HepG2 (cell line): ENCODE results near the gene GNL1. TPM values are rescaled to one million over a fixed set of nuclear protein-coding genes. Genes with fewer than 3 reads are reported as not detected.
A peak's percentile ranks its signal among the peaks of the same experiment; 100 is the strongest.

Experiments used
- ARID3A ChIP-seq: IDR thresholded peaks from 2 replicates; pipeline ENCODE4 v1.6.1; 2012; ENCODE audit warnings: low read depth, low read length, improper control_type of control experiment
- GATAD1 ChIP-seq: IDR thresholded peaks from 2 replicates; pipeline ENCODE4 v1.6.1; 2016; ENCODE audit warnings: missing genetic modification reagents, missing compliant biosample characterization
- IRF9 ChIP-seq: sonication (generic); formaldehyde crosslinking; IDR thresholded peaks from 2 replicates; pipeline ENCODE4 v1.8.0; 2022; ENCODE audit warnings: missing genetic modification reagents, mild to moderate bottlenecking, borderline replicate concordance
- PATZ1 ChIP-seq: sonication (generic); formaldehyde crosslinking; IDR thresholded peaks from 2 replicates; pipeline ENCODE4 v1.4.0; 2020; ENCODE audit warnings: missing genetic modification reagents
- ZNF574 ChIP-seq: sonication (generic); formaldehyde crosslinking; IDR thresholded peaks from 2 replicates; pipeline ENCODE4 v1.4.0; 2020; ENCODE audit warnings: missing genetic modification reagents
- polyA plus RNA-seq, 8 experiments: library from polyadenylated mRNA; depleted of rRNA in 3 of 8; stranded (reverse) in 7 of 8; unstranded in 1 of 8; fragments of >200 nt; fragmentation: Illumina TruSeq in 4 of 8; extraction: Trizol in 4 of 8; gene quantifications; 2 replicates each; pipeline versions ENCODE4 v1.2.1 to v1.2.3, GENCODE V29; 2011 to 2016; ENCODE audit warnings: low read depth in 4 of 8, missing spikeins in 1 of 8, mixed read lengths in 1 of 8; ENCODE audit not compliant: insufficient read depth in 1 of 8
- total RNA-seq, 5 experiments: library from RNA; depleted of rRNA; stranded (reverse); fragments of >200 nt; fragmentation: Illumina TruSeq; extraction: Trizol; gene quantifications; 2 replicates each; pipeline ENCODE4 v1.2.3, GENCODE V29; 2016; ENCODE audit warnings: low read depth in 1 of 5

GNL1 gene
- total and polyA plus RNA-seq, 2 of the 13 experiments (the other 11 are each of a cell fraction or from before 2014, with no cell fraction given) = 35.0 to 55.6 TPM

- TF ChIP-seq ARID3A (peak; percentile 80; the same call in 1 of the 2 replicates), GATAD1 (peak; percentile 39; the same call in 1 of the 2 replicates), PATZ1 (CRISPR knock-in tag) (0 out of 2 replicates have a peak, but pooled peaks have one; percentile 23), IRF9 (CRISPR knock-in tag) (peak; percentile 46; the same call in 1 of the 2 replicates), ZNF574 (0 out of 2 replicates have a peak, but pooled peaks have one; percentile 31)
These were observed 41.2 kb upstream of the GNL1 start (continued) for GRCh38 chr6:30597315-30598144.
